Activated naive CD4-positive, alpha-beta T cell treated with anti-CD3 and anti-CD28 coated beads, Interleukin-2, amount 50 U/mL, for 16 hours (primary cell): ENCODE results near the gene PPP1R1C.

Source experiments
- DNase-seq: peaks from one replicate; pipeline ENCODE4 v3.0.0-alpha.2; 2020

Gene PPP1R1C

GRCh38 chr2:181972431-181973170 lies 13.1 kb upstream of the PPP1R1C start:
- no peak for DNase-seq

GRCh38 chr2:181973171-181973783 lies 12.4 kb upstream of the PPP1R1C start:
- DNase-seq, result no peak

- DNase-seq, result no peak
These were observed 7.8 kb upstream of the PPP1R1C start for GRCh38 chr2:181977661-181978350.

GRCh38 chr2:181978351-181979150 lies 7.1 kb upstream of the PPP1R1C start:
- DNase-seq, result no peak

- DNase-seq, result no peak
These were observed 1.6 kb upstream of the PPP1R1C start for GRCh38 chr2:181984060-181984459.

GRCh38 chr2:181984814-181985631 lies 630 bp upstream of the PPP1R1C start:
- DNase-seq, result no peak

- DNase-seq, result no peak
These were observed 2.7 kb downstream of the PPP1R1C start for GRCh38 chr2:181988154-181988924.

GRCh38 chr2:181989099-181989498 lies 3.4 kb downstream of the PPP1R1C start:
- DNase-seq, result no peak

GRCh38 chr2:181991171-181991885 lies 5.7 kb downstream of the PPP1R1C start:
- no peak for DNase-seq

- DNase-seq, result no peak
These were observed 7.1 kb downstream of the PPP1R1C start for GRCh38 chr2:181992776-181993175.

GRCh38 chr2:181995289-181995688 lies 9.6 kb downstream of the PPP1R1C start:
- no peak for DNase-seq

GRCh38 chr2:181998041-181998835 lies 12.6 kb downstream of the PPP1R1C start:
- no peak for DNase-seq

GRCh38 chr2:181998891-181999654 lies 13.4 kb downstream of the PPP1R1C start:
- DNase-seq, result no peak

GRCh38 chr2:181999911-182000310 lies 14.3 kb downstream of the PPP1R1C start:
- DNase-seq, result no peak

- no peak for DNase-seq
These were observed 19.4 kb downstream of the PPP1R1C start for GRCh38 chr2:182004945-182005520.

- DNase-seq, result no peak
These were observed 21.1 kb downstream of the PPP1R1C start for GRCh38 chr2:182006595-182007341.

- DNase-seq, result no peak
These were observed 28.6 kb downstream of the PPP1R1C start for GRCh38 chr2:182014284-182014683.
